ENCODE data around the gene ANKLE2.

Gene ANKLE2

GRCh38 chr12:132685400-132685799, 76.2 kb downstream of the ANKLE2 start:
- no peak for DNase-seq

GRCh38 chr12:132677492-132677891, 84.1 kb downstream of the ANKLE2 start:
- DNase-seq = no peak

- no peak for DNase-seq
Measured at GRCh38 chr12:132675757-132676432, 85.7 kb downstream of the ANKLE2 start.
